ENCODE measurements around the gene ZBTB44. TPM values are rescaled to one million over a fixed set of nuclear protein-coding genes. Genes with fewer than 3 reads are reported as not detected.

The ZBTB44 gene
- total and polyA plus RNA-seq, 2 experiments from 2014 or later = 7.1 to 36.1 TPM

- Histone ChIP-seq H3K4me3 (no peak overlapping the region), H3K27ac (no peak overlapping the region), H3K36me3 (no peaks in the 10 kb centered on the region), H3K27me3 (no peaks in the 10 kb centered on the region), H3K9me3 (ENCODE audit: low read depth) (no peaks in the 10 kb centered on the region), H3K4me1 (ENCODE audit: low read depth) (peaks cover 19% of the 10 kb centered on the region)
- TF ChIP-seq CTCF (IDR thresholded peaks at IDR 0.05; ENCODE audit: low read depth, low read length) = no peak
- peak in 1 of 2 donors; percentile 27 for DNase-seq (ENCODE audit: low read depth in 1 of 2, low spot score in 1 of 2)
Observed at GRCh38 chr11:130183878-130184610, 130.7 kb downstream of the ZBTB44 start.

DNA sequence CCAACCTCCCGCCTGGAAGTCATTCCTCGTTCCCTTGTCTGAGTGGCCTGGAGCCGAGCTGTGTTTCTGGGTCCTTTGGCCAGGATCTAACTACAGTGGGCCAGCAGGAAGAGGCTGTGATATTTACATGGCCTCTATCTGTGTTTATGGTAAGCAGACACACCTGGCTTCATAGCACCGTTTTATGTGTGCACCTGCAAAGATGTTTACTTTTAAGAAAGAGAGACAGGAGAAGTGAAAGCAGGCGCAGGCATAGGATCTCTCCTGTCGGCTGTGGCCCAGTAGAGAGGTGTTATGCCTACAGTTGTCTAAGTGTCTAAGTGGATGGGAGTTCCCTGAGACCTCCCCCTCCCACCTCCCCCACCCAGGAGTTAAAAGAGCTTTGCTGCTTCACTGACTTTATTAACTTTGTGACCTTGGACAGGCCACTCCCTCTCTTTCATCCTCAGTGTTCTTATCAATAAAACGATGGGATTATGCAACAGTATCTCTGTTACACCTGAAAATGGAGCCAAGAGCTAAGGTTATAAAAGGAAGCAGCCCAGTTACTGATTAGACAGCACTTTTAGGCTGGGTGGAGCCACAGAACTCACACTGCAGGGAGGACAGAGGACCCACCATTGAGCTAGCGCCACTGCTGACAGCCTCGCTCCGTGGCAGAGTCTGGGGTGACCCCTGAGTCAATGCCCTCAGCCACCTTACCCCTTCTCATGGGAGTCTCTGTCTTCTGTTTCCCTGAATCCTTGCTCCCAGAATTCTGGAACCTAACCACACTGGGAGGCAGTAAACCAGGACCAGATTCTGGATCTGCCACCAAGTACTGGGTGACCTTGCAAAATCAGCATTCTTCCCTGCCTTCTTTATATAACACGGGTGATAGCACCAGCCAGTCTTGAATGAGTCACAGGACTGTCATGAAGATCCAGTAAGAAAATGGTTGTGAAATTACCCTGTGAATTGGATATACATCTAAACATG lies 133.1 kb downstream of the ZBTB44 start:
- Histone ChIP-seq H3K27ac (peak overlapping the region; percentile 41), H3K27me3 (no peaks in the 10 kb centered on the region), H3K4me1 (ENCODE audit: low read depth) (peaks cover 19% of the 10 kb centered on the region), H3K36me3 (no peaks in the 10 kb centered on the region), H3K9me3 (ENCODE audit: low read depth) (no peaks in the 10 kb centered on the region), H3K4me3 (no peak overlapping the region)
- DNase-seq (ENCODE audit: low read depth in 1 of 2, low spot score in 1 of 2) = peak; percentile 56 to 67
- no peak for TF ChIP-seq CTCF (IDR thresholded peaks at IDR 0.05; ENCODE audit: low read depth, low read length)

GRCh38 chr11:130180896-130181294 lies 133.8 kb downstream of the ZBTB44 start:
- no peak for DNase-seq (ENCODE audit: low read depth in 1 of 2, low spot score in 1 of 2)
- Histone ChIP-seq H3K4me3 (no peak overlapping the region), H3K27me3 (no peaks in the 10 kb centered on the region), H3K27ac (no peak overlapping the region), H3K9me3 (ENCODE audit: low read depth) (no peaks in the 10 kb centered on the region), H3K4me1 (ENCODE audit: low read depth) (peaks cover 19% of the 10 kb centered on the region), H3K36me3 (no peaks in the 10 kb centered on the region)
- TF ChIP-seq CTCF (IDR thresholded peaks at IDR 0.05; ENCODE audit: low read depth, low read length) = no peak

DNA sequence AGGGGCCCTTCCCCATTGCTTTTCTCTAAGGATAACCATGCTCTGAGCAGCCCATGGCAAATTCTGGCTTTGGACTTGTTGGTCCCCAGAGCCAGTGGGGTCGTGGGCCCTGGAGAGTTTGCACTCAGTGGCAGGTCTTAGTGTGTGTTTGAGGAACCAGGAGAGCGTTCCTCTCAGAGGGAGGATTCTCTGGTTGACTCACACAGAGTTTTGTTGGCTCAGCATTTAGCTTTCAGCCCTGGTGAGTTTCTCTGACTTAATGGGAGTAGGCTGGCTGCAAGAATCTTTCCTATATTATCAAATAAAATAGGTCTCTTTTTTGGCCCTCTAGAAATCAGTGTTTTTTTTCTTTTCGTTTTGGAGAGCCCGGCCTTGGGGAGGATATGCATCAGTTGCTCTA lies 134.2 kb downstream of the ZBTB44 start:
- H3K27ac ChIP-seq = no peak overlapping the region
- DNase-seq (ENCODE audit: low read depth in 1 of 2, low spot score in 1 of 2) = no peak
- peaks cover 19% of the 10 kb centered on the region for H3K4me1 ChIP-seq (ENCODE audit: low read depth)
- H3K9me3 ChIP-seq (ENCODE audit: low read depth) = no peaks in the 10 kb centered on the region
- H3K36me3 ChIP-seq = no peaks in the 10 kb centered on the region
- no peaks in the 10 kb centered on the region for H3K27me3 ChIP-seq
- H3K4me3 ChIP-seq = no peak overlapping the region
- TF ChIP-seq CTCF (IDR thresholded peaks at IDR 0.05; ENCODE audit: low read depth, low read length) = no peak

DNA sequence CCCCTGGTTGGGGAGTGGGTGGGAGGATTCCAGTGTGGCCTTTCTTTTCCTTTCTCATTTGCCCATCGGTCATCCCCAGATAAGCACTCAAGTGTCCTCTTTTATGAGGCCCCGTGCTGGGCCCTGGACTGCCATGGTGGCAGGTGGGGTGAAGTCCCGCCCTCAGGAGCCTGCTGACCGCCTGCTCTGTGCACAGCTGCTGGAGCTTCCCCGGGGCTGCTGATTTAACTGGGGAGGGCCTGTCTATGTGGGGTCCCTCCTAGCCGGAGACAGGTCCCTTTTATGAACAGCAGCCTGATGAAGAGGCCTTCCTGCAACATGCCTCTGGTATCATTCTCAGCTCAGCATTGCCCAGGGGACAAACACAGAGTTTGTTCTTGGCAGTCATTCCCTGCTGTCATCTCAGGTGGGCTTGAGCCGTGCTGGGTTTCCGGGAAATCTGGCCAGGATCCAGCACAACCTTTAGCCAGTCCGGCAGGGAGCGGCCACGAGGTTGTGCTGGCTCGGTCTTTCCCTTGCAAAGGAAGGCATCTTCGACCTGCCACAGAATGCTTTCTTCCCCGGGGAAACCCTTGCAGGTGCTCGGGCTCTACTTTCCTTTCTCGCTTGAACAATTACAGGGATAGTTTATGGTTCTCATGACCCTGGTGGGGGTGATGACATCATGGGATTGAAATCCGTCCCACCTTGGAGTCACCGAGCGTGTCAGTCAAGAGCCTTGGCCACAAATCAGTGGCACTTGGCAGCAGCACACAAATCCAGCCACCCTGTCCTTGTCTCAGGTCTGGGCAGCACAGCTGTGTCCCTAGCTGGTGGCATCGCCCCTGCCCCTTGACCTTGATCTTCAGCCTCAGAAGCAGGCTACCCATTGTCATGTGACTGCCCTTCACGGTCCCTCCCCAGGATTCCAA lies 135.1 kb downstream of the ZBTB44 start:
- Histone ChIP-seq H3K27me3 (no peaks in the 10 kb centered on the region), H3K9me3 (ENCODE audit: low read depth) (no peaks in the 10 kb centered on the region), H3K4me3 (no peak overlapping the region), H3K27ac (no peak overlapping the region), H3K36me3 (no peaks in the 10 kb centered on the region), H3K4me1 (ENCODE audit: low read depth) (peaks cover 19% of the 10 kb centered on the region)
- no peak for TF ChIP-seq CTCF (IDR thresholded peaks at IDR 0.05; ENCODE audit: low read depth, low read length)
- DNase-seq (ENCODE audit: low read depth in 1 of 2, low spot score in 1 of 2) = no peak

All from cardiac muscle cell (in vitro differentiated cells and primary cell).